Measurements from ENCODE around the gene SLC16A6. TPM values are rescaled to one million over a fixed set of nuclear protein-coding genes. Genes with fewer than 3 reads are reported as not detected.
A peak's percentile ranks its signal among the peaks of the same experiment; 100 is the strongest.

The SLC16A6 gene
- total RNA-seq, 1 experiment from 2014 or later, result 0.22 TPM

DNA sequence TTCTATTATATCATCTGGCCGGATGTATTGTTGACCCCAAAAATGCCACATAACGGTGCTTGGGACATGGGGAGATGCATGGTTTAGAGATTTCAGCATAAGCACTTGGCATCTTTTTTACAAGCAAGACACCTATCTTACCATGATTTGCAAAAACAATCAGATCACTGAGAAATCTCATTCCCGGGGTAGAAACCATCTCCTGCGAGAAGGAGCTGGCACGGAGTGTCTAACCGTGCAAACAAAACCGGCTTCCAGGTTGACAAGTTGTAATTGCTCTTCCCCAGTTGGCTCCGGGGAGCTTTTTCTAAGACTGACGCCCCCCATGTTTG, 1.0 kb downstream of the SLC16A6 start:
- Mint-ChIP-seq H3K4me3 (peak overlapping the region; percentile 77), H3K36me3 (no peaks in the 10 kb centered on the region), H3K27ac (no peak overlapping the region), H3K9me3 (no peaks in the 10 kb centered on the region), H3K27me3 (ENCODE audit: low read depth) (peaks cover 50% of the 10 kb centered on the region), H3K4me1 (peaks cover 50% of the 10 kb centered on the region)
- ATAC-seq (no peak), DNase-seq (ENCODE audit: low spot score) (no peak)
- TF ChIP-seq ESRRA (CRISPR knock-in tag; IDR thresholded peaks at IDR 0.05; ENCODE audit: borderline replicate concordance) (no peak), CBFB (CRISPR knock-in tag; IDR thresholded peaks at IDR 0.05; ENCODE audit: low read depth) (no peak), JUN (CRISPR knock-in tag; IDR thresholded peaks at IDR 0.05) (no peak), ZNF121 (CRISPR knock-in tag; IDR thresholded peaks at IDR 0.05) (no peak), MYBL2 (CRISPR knock-in tag; IDR thresholded peaks at IDR 0.05) (no peak)
- TF ChIP-seq, protein P1, sequence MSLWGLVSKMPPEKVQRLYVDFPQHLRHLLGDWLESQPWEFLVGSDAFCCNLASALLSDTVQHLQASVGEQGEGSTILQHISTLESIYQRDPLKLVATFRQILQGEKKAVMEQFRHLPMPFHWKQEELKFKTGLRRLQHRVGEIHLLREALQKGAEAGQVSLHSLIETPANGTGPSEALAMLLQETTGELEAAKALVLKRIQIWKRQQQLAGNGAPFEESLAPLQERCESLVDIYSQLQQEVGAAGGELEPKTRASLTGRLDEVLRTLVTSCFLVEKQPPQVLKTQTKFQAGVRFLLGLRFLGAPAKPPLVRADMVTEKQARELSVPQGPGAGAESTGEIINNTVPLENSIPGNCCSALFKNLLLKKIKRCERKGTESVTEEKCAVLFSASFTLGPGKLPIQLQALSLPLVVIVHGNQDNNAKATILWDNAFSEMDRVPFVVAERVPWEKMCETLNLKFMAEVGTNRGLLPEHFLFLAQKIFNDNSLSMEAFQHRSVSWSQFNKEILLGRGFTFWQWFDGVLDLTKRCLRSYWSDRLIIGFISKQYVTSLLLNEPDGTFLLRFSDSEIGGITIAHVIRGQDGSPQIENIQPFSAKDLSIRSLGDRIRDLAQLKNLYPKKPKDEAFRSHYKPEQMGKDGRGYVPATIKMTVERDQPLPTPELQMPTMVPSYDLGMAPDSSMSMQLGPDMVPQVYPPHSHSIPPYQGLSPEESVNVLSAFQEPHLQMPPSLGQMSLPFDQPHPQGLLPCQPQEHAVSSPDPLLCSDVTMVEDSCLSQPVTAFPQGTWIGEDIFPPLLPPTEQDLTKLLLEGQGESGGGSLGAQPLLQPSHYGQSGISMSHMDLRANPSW (CRISPR knock-in tag; conservative IDR thresholded peaks at IDR 0.05; ENCODE audit: low read depth), result no peak
- TF ChIP-seq, protein P2, sequence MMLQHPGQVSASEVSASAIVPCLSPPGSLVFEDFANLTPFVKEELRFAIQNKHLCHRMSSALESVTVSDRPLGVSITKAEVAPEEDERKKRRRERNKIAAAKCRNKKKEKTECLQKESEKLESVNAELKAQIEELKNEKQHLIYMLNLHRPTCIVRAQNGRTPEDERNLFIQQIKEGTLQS (CRISPR knock-in tag; conservative IDR thresholded peaks at IDR 0.05), result no peak
- TF ChIP-seq, protein P3, sequence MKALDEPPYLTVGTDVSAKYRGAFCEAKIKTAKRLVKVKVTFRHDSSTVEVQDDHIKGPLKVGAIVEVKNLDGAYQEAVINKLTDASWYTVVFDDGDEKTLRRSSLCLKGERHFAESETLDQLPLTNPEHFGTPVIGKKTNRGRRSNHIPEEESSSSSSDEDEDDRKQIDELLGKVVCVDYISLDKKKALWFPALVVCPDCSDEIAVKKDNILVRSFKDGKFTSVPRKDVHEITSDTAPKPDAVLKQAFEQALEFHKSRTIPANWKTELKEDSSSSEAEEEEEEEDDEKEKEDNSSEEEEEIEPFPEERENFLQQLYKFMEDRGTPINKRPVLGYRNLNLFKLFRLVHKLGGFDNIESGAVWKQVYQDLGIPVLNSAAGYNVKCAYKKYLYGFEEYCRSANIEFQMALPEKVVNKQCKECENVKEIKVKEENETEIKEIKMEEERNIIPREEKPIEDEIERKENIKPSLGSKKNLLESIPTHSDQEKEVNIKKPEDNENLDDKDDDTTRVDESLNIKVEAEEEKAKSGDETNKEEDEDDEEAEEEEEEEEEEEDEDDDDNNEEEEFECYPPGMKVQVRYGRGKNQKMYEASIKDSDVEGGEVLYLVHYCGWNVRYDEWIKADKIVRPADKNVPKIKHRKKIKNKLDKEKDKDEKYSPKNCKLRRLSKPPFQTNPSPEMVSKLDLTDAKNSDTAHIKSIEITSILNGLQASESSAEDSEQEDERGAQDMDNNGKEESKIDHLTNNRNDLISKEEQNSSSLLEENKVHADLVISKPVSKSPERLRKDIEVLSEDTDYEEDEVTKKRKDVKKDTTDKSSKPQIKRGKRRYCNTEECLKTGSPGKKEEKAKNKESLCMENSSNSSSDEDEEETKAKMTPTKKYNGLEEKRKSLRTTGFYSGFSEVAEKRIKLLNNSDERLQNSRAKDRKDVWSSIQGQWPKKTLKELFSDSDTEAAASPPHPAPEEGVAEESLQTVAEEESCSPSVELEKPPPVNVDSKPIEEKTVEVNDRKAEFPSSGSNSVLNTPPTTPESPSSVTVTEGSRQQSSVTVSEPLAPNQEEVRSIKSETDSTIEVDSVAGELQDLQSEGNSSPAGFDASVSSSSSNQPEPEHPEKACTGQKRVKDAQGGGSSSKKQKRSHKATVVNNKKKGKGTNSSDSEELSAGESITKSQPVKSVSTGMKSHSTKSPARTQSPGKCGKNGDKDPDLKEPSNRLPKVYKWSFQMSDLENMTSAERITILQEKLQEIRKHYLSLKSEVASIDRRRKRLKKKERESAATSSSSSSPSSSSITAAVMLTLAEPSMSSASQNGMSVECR (CRISPR knock-in tag; IDR thresholded peaks at IDR 0.05; ENCODE audit: borderline replicate concordance), result no peak
- CTCF ChIA-PET, result interaction anchor here (1.2 to 1.4 kb wide), 2 partner anchors 109 to 147 kb away, joined by 5 to 6 read pairs; no protein-coding TSS in a partner anchor
- POLR2A ChIA-PET, result no interaction called here

DNA sequence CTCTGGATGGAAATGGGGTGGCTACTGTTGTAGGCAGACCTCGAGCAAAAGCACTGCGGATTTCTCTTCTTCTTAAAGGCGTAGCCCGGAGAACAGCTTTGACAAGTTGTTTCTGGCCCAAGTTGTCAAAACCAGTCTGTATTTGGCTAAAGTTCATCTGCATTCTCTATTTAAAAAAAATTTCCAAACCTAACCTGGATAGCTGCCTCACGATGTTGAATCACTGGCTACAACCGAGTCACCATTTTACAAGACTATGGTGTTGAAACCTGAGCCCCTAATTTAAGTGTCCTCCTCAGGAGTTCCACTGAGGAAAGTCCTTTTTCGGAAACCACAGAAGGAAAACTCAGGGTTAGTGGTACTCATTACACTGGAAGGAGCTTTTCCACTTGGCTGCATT, 1.5 kb downstream of the SLC16A6 start:
- ATAC-seq (no peak), DNase-seq (ENCODE audit: low spot score) (no peak)
- Mint-ChIP-seq H3K36me3 (no peaks in the 10 kb centered on the region), H3K27me3 (ENCODE audit: low read depth) (peaks cover 50% of the 10 kb centered on the region), H3K4me3 (peak overlapping the region; percentile 77), H3K27ac (no peak overlapping the region), H3K9me3 (no peaks in the 10 kb centered on the region), H3K4me1 (peaks cover 45% of the 10 kb centered on the region)
- ChIA-PET POLR2A (no interaction called here), CTCF (interaction anchor here (1.2 to 1.4 kb wide), 2 partner anchors 109 to 147 kb away, joined by 5 to 6 read pairs; no protein-coding TSS in a partner anchor)
- TF ChIP-seq NR2C2 (CRISPR knock-in tag; IDR thresholded peaks at IDR 0.05) (no peak), RORB (CRISPR knock-in tag; IDR thresholded peaks at IDR 0.05) (no peak), ZNF671 (CRISPR knock-in tag; IDR thresholded peaks at IDR 0.05) (no peak), KAT7 (CRISPR knock-in tag; IDR thresholded peaks at IDR 0.05; ENCODE audit: borderline replicate concordance) (no peak), SP1 (CRISPR knock-in tag; conservative IDR thresholded peaks at IDR 0.05) (no peak), FOXK1 (CRISPR knock-in tag; IDR thresholded peaks at IDR 0.05) (no peak)
- TF ChIP-seq, protein P4, sequence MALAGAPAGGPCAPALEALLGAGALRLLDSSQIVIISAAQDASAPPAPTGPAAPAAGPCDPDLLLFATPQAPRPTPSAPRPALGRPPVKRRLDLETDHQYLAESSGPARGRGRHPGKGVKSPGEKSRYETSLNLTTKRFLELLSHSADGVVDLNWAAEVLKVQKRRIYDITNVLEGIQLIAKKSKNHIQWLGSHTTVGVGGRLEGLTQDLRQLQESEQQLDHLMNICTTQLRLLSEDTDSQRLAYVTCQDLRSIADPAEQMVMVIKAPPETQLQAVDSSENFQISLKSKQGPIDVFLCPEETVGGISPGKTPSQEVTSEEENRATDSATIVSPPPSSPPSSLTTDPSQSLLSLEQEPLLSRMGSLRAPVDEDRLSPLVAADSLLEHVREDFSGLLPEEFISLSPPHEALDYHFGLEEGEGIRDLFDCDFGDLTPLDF (CRISPR knock-in tag; IDR thresholded peaks at IDR 0.05), result no peak
- TF ChIP-seq, protein P3 (CRISPR knock-in tag; IDR thresholded peaks at IDR 0.05; ENCODE audit: borderline replicate concordance), result no peak
- TF ChIP-seq, protein P5, sequence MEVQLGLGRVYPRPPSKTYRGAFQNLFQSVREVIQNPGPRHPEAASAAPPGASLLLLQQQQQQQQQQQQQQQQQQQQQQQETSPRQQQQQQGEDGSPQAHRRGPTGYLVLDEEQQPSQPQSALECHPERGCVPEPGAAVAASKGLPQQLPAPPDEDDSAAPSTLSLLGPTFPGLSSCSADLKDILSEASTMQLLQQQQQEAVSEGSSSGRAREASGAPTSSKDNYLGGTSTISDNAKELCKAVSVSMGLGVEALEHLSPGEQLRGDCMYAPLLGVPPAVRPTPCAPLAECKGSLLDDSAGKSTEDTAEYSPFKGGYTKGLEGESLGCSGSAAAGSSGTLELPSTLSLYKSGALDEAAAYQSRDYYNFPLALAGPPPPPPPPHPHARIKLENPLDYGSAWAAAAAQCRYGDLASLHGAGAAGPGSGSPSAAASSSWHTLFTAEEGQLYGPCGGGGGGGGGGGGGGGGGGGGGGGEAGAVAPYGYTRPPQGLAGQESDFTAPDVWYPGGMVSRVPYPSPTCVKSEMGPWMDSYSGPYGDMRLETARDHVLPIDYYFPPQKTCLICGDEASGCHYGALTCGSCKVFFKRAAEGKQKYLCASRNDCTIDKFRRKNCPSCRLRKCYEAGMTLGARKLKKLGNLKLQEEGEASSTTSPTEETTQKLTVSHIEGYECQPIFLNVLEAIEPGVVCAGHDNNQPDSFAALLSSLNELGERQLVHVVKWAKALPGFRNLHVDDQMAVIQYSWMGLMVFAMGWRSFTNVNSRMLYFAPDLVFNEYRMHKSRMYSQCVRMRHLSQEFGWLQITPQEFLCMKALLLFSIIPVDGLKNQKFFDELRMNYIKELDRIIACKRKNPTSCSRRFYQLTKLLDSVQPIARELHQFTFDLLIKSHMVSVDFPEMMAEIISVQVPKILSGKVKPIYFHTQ (CRISPR knock-in tag; IDR thresholded peaks at IDR 0.05), result no peak
- TF ChIP-seq, protein P6, sequence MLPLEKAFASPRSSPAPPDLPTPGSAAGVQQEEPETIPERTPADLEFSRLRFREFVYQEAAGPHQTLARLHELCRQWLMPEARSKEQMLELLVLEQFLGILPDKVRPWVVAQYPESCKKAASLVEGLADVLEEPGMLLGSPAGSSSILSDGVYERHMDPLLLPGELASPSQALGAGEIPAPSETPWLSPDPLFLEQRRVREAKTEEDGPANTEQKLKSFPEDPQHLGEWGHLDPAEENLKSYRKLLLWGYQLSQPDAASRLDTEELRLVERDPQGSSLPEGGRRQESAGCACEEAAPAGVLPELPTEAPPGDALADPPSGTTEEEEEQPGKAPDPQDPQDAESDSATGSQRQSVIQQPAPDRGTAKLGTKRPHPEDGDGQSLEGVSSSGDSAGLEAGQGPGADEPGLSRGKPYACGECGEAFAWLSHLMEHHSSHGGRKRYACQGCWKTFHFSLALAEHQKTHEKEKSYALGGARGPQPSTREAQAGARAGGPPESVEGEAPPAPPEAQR (CRISPR knock-in tag; IDR thresholded peaks at IDR 0.05), result no peak
